GM21447 (cell line): ENCODE data around the gene AGO4.
"Not testable (repeated sequence)": the region's sequence is repeated elsewhere in the genome, so short reads cannot be mapped to it uniquely, and the experiment has no call there.

ENCODE experiments used
- ATAC-seq: cut with Tn5 transposase; IDR thresholded peaks from one replicate; pipeline ENCODE4 v1.9.1; 2021; ENCODE audit not compliant: unreplicated experiment

The AGO4 gene

GRCh38 chr1:35807614-35808449 lies at the start of gene AGO4:
Gene AGO4, plus strand, starts transcription at chr1:35808016. Its CDS starts 401 bp downstream, at chr1:35808417.
- no peak for ATAC-seq

GRCh38 chr1:35762141-35762540 lies 45.7 kb upstream of the AGO4 start:
- no peak for ATAC-seq

- no peak for ATAC-seq
These were observed 44.6 kb upstream of the AGO4 start for GRCh38 chr1:35763201-35763600.

GRCh38 chr1:35764283-35764682 lies 43.5 kb upstream of the AGO4 start:
- no peak for ATAC-seq

- ATAC-seq, result no peak
These were observed 39.2 kb upstream of the AGO4 start for GRCh38 chr1:35768350-35769187.

- ATAC-seq, result peak; percentile 79
These were observed 38.5 kb upstream of the AGO4 start for GRCh38 chr1:35769188-35769758.

- no peak for ATAC-seq
These were observed 34.1 kb upstream of the AGO4 start for GRCh38 chr1:35773711-35774110.

- ATAC-seq, result not testable (repeated sequence)
These were observed 31.6 kb upstream of the AGO4 start for GRCh38 chr1:35776172-35776571.

GRCh38 chr1:35777109-35777508 lies 30.7 kb upstream of the AGO4 start:
- no peak for ATAC-seq

GRCh38 chr1:35783055-35783583 lies 24.7 kb upstream of the AGO4 start:
- ATAC-seq, result no peak

- ATAC-seq, result not testable (repeated sequence)
These were observed 23.5 kb upstream of the AGO4 start for GRCh38 chr1:35784364-35784763.

GRCh38 chr1:35788139-35788538 lies 19.7 kb upstream of the AGO4 start:
- ATAC-seq, result no peak

- ATAC-seq, result no peak
These were observed 17.1 kb upstream of the AGO4 start for GRCh38 chr1:35790670-35791069.

GRCh38 chr1:35795295-35795694 lies 12.5 kb upstream of the AGO4 start:
- no peak for ATAC-seq

- no peak for ATAC-seq
These were observed 10.4 kb upstream of the AGO4 start for GRCh38 chr1:35797380-35797779.

GRCh38 chr1:35798019-35798418 lies 9.8 kb upstream of the AGO4 start:
- not testable (repeated sequence) for ATAC-seq

- ATAC-seq, result not testable (repeated sequence)
These were observed 7.5 kb upstream of the AGO4 start for GRCh38 chr1:35800167-35800887.

- no peak for ATAC-seq
These were observed 766 bp downstream of the AGO4 start for GRCh38 chr1:35808450-35809113.

- ATAC-seq, result no peak
These were observed 1.6 kb downstream of the AGO4 start for GRCh38 chr1:35809114-35810095.
